Stimulated activated CD8-positive, alpha-beta memory T cell treated with anti-CD3 and anti-CD28 coated beads, Interleukin-7, amount 100 ng/mL, for 1 hour (primary cell): Measurements from ENCODE around the gene MED12L.

Experiments
- DNase-seq, 2 donors: peaks; one replicate each; pipeline ENCODE4 v3.0.0-alpha.2; 2020; ENCODE audit warnings: low read depth in 2 of 2

MED12L gene

DNA sequence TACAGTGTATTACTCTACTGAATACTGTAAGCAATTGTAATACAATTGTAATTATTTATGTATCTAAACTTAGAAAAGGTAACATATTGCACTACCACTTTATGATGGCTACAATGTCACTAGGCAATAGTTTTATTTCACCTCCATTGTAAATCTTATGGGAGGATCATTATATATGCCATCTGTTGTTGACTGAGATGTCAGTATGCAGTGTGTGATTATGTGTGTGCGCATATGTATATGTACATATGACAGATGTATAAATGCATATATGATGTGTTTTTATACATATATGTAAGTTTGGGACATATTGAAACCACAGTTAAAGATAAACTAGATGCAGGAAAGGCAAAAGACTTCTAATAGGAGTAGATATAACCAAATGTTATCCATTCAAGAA is 366.9 kb downstream of the MED12L start:
- no peak for DNase-seq

DNA sequence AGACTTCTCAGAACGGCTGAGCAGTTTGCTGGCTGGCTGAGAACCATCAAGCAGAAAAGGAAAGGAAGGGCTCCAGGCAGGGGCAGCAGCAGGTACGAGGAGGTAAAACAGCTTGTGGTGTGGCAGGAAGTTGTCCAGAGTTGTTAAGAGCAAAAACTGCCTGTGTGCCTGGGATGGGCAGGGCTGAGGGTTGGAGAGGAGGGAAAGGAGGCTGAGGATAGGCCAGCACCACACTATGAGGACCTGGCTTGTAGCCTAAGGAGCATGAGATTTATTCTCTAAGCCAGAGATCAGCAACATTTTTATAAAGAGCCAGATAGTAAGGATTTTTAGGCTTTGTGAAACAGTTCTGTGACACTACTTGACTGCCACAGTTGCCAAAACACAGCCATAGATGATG is 367.4 kb downstream of the MED12L start:
- no peak for DNase-seq

DNA sequence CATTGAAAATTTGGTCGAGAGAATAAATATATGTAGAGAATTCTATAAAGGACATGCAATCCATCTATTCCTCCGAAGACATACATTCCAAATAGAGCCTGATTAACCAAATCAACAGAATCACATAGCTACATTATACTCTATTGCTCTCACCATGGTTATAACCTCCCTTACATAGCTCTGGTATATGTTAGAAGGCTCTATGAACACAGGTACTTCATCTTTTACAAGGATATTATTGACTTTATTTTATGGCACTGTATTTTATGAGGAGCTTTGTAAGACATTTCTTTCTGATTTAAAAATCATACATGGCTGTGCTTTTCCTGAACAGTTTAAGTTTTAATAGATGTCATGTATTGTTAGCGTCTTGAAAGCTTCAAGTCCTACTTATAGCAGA is 370.6 kb downstream of the MED12L start:
- no peak for DNase-seq

DNA sequence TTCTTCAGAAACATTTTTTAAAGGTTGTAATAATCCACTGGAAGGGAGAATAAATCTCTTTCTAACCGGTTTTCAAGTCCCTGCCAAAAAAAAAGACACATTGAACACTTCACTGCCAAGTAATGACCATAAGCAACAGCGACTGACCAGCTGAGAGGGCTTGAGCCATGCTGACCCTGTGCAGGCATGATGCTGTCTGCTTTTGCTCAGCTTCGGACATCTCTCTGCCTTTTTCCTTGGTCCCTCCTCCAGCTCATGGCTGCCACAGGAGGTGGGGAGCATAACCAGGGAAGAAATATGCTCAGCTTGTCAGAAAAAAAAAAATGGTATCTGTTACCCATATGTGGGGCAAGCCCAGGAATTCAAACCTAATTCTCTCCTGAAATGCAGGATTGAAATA is 373.9 kb downstream of the MED12L start:
- DNase-seq = no peak

DNA sequence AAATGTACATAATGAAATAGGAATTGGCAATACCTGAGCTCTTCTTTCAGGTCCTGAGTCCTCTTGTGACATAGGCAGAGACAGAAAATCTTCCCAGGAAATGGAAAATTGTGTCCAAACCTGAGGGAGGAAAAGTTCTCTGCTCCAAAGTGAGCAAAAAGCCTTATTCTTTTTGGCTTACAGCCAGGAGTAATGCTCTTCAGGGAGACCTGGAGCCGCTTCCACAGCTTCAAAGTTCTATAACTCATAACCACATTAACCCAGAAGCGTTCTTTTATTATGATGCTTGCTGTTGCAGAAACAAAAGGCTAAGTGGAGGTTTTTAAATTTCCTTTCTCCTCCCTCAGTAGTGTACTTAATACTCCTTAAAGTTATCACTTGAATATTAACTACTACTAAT is 374.8 kb downstream of the MED12L start:
- DNase-seq = no peak

- DNase-seq = no peak
Observed at GRCh38 chr3:151460774-151461450, 375.4 kb downstream of the MED12L start, which contains the start of gene IGSF10. IGSF10 (minus strand) TSS chr3:151461061; CDS start chr3:151458709, 2,352 bp downstream.

DNA sequence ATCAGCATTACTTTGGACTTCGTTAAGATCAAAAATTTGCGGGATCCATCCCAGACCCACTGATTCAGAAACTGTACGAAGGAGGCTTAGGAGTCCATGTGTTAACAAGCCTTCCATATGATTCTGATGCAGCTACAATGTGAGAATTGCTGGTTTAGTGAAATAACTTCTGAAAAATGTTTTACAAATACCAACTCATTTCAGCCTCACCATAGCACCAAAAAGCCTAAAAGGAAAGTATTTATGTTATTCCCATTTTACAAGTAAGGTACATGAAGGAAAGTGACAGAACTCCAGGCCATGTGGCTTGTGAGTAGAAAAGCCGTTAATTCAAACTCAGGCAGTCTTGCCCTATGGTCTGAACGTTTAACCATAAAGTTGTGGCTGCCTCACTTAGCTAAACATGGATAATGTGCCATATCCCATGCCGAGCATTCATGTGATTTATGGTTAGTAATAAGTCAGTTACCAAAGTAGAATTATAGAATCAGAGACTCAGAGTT is 376.9 kb downstream of the MED12L start:
- no peak for DNase-seq

GRCh38 chr3:151462991-151463390 is 377.5 kb downstream of the MED12L start:
- DNase-seq = no peak

DNA sequence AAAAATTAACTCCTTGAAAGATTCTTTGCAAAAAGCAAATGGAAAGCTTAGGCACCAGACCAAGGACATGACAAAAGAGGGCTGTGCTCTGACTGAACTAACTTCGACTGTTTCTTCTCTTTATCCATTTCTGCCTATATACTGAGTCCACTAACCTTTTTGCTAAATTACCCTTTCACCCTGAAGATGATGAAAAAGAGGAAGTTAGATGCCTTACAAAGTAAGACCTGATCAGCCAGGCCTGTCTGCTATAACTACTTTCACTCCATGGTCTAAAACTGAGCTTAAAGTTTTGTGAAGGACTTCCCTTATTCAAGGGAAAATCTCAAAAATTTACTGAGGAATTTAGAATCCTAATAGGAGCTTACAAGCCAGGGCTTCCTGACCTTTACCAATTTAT is 381.6 kb downstream of the MED12L start:
- DNase-seq = no peak

- no peak for DNase-seq
Observed at GRCh38 chr3:151468284-151468917, 382.9 kb downstream of the MED12L start.

GRCh38 chr3:151476344-151477018 is 391.0 kb downstream of the MED12L start:
- no peak for DNase-seq

- DNase-seq = no peak
Observed at GRCh38 chr3:151477591-151478334, 392.3 kb downstream of the MED12L start.

DNA sequence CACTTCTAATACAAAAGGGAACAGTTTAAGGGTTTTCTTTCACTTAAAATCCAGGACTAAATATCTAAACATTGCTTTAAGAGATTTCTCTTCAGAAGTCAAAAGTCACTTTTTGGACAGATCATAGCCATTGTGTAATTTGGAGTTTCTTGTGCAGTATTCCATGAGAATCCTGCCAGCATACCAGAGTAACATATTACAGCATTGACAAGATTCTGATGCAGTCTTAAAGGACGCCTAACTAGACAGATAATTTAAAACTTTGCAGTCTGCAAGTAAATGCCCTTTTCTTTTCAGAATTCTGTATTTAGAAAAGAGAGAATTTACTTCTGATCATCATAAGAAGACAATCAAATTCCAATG is 392.9 kb downstream of the MED12L start:
- no peak for DNase-seq

DNA sequence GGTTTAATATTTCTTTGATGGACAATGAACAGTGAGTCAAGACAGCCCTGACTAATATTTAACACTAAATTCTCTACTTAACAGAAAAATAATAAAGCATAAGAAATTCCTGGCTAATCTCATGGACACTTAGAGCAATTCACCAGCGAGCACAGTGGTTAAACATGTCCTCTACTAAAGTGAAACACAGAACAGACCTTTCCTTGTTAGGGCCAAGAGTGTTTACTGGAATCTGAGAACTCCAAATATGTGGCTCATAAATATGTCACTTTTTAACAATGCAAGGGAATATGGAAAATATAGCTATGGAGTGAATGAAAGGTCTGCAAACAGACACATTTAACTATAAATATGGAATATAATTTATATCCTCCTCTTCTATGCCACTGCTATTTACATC is 394.0 kb downstream of the MED12L start:
- no peak for DNase-seq

DNA sequence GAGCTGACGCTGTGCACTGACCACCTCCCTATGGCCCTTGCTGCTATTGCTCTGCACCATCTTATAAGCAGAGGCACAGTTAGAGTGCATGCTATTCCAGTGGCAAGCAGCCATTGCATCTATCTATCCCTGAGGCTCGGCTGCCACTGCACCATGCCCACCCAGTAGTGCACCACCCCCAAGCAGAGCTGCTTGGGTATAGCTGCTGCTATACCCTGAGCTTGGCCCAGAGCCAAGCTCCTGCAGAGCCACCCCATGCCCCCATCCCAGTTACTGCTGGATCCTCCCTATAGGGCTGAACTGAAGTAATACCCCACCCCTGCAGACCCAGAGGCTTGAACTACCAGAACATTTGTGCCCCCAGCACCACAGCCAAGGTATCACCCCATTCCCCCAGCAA is 395.0 kb downstream of the MED12L start:
- no peak for DNase-seq

- no peak for DNase-seq
Observed at GRCh38 chr3:151483488-151483887, 398.0 kb downstream of the MED12L start.

DNA sequence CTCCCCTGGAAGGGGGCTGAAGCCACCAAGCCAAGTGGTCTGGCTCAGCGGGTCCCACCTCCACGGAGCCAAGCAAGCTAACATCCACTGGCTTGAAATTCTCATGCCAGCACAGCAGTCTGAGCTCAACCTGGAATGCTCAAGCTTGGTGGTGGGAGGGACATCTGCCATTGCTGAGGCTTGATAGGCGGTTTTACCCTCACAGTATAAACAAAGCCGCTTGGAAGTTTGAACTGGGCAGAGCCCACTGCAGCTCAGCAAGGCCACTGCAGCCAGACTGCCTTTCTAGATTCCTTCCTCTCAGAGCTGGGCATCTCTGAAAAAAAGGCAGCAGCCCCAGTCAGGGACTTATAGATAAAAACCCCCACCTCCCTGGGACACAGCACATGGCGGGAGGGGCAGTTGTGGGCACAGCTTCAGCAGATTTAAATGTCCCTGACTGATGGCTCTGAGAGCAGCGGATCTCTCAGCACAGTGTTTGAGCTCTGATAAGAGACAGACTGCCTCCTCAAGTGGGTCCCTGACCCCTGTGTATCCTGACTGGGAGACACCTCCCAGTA is 398.6 kb downstream of the MED12L start:
- no peak for DNase-seq
